Central memory CD4-positive, alpha-beta T cell (primary cell): Measurements from ENCODE around the gene PLK2.

ENCODE experiments used
- DNase-seq: peaks from one replicate; pipeline ENCODE4 v3.0.0; 2022

The PLK2 gene

DNA sequence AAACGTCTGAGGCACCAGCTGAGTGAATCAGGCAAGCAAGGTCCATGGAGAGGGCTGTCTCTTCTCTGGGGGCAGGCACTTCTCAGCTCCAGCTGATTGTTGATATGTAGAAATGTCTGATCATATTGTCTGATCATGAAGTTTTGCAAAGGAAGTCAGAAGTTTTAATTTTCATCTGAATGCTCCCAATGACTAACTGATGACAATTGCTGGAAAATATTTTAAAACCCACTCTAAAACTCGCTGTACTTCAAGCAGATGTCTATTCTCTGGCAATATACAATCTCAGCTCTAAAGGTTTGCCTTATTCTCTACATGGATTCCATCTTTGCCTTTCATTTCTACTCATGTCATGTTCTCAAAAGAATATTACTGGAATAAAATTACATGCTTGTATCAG is 12.7 kb downstream of the PLK2 start:
- no peak for DNase-seq

DNA sequence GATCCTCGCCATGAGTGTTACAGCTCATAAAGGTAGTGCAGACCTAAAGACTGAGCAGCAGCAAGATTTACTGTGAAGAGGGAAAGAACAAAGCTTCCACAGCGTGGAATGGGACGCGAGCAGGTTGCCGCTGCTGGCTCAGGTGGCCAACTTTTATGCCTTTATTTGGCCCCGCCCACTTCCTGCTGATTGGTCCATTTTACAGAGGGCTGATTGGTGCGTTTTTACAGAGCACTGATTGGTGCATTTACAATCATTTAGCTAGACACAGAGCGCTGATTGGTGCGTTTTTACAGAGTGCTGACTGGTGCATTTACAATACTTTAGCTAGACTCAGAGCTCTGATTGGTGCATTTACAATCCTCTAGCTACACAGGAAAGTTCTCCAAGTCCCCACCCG is 13.9 kb downstream of the PLK2 start:
- no peak for DNase-seq

DNA sequence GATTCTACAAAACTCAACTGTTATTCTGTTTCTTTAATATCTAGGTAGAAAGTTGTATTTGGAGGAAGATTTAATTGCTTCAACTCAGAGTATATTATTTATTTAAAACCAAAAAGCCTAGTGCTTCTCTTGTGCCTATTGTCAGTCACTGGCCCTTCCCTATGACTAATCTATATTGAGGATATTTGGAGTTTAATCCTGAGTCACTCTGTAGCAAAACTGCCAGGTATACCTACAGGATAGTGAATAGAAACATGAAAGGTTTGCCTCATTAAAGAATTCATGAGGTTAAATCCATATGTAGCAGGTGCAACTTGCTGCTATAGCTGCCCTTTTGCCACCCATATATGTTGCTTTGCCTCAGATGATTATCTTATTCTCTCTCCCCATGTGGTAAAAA is 15.1 kb downstream of the PLK2 start:
- DNase-seq: no peak

DNA sequence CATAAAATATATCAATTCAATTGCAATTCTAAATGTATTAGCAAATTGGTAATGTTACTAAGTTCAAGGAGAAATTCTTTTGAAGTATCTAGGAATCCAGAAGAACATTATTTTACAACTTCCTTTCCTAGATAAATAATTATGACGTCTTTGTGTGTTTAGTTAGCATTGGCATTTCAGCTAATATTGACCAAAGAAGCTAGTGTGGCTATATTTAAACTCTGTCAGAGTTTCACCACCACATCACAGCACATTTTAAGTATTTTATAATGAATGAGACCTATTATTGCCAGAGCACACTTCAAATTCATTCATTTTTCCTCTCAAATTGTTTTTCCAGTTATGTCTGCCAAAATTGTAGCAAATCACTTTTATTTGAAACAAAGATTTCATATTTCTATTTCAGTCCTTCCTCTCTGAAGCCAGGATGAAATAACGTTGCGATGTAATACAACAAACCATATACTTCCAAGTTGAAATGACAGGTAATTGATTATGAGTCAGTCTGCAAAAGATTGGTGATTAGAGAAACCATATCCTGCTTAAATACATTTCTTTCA is 18.9 kb downstream of the PLK2 start:
- no peak for DNase-seq

DNA sequence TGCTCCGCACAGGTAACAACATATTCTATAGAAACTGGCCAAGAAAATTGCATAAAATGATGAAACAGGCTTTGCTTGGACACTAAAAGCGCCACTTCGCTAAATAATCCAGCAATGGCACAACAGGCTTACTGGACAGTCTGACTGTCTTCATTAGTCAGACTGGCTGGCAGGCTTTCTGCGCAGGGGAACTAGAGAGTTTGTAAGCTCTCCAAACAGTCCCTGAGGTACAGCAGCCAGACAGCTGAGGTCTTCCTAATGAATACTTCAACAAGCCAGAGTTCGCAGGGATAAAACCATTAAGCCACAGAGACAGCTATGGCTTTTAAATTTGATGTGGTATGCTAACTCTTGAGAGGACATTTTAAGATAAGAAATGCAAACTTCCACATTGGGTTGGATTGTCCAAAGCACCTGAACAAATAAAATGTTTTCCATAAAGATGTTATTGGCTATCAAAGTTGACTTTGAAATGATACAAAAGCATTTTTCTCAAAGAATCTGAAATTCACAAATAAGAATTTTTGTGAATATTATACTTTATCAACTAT is 20.7 kb downstream of the PLK2 start:
- DNase-seq: no peak

DNA sequence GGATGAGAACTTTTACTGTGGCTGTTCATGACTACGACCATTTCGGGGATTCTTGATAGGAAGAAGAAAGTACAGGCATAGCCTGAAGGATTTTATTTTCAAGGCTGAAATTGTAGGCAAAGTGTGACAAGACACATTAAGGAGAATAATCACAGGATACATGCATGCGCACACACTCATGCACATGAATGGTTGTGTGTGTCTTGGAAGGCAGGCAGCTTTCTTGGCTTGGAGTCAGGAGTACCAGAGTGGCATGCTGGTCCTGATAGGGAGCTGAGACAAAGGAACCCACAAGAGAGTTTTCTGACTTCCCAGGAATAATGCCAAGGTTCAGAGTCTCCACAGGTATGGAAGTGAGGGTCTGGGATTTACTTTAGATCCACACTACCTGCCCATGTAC is 22.2 kb downstream of the PLK2 start:
- no peak for DNase-seq

DNA sequence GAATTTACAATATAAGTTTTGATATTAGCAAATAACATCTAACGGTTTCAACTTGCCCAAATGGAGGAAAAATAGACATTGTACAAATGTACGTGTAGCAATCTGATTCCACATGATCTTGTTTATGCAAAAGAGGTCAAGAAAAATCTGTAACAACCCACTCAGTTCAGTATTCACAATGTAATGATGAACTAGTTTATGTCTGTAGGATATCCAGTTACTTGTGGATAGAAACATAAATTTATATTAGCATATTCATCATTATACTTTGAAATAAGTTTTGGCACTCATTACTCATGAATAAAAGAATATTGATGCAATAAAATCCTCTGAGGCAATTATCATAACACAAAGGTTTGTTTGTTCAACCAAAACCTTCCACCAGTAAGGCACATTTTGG is 28.1 kb downstream of the PLK2 start:
- DNase-seq: no peak

DNA sequence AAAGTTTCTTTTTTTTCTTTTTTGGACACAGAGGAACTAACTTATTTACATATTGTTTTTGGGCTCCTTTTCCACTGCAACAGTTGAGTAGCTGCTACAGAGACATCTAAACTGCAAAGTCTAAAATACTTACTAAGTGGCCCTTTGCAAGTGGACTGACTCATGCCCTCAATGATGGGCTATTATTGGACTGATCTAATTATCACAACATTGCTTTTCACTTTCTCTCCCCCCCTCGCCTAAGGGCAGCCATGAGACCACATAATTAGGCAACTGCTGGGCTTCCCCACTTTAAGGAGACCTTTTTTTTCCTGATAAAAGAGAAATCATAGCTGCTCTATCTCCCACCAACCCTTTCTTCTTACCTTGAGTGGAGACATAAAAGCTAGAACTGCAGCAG is 47.0 kb downstream of the PLK2 start:
- no peak for DNase-seq

DNA sequence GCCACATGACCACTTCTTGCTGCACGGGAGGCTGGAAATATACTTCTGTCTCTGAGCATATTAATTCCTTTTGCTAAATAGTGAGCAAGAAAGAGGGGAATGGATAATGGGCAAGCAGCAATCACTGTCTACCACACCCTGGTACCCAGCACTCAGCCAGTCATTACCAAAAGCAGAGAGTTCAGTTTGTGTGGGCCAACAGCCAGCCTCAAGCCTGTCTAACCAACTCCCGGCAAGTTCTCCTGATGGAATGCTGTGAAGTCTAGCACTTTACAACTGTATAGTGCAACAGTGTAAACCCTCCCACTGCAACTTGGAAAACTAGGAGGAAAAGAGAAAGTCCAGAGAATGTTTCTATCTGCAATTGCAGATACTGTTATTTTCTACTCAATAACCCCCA is 47.8 kb downstream of the PLK2 start:
- DNase-seq: no peak

DNA sequence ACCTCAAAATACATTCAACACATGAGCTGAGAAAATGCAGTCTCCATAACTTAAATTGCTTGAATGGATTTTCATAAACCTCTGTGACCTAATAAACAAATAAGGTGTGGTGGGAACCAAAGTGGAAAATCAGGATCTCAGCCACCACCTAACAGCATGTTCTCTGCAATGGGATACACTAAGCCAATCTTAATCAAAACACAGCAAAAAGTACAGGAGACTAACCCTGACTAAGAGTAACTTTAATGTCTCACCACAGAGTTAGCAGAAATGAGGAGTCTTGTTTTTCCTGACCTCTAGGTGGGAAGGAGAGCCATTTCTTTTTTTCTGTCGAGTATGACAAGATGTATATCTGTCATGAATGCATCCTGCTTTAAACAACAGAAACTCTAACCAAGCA is 48.5 kb downstream of the PLK2 start:
- no peak for DNase-seq

DNA sequence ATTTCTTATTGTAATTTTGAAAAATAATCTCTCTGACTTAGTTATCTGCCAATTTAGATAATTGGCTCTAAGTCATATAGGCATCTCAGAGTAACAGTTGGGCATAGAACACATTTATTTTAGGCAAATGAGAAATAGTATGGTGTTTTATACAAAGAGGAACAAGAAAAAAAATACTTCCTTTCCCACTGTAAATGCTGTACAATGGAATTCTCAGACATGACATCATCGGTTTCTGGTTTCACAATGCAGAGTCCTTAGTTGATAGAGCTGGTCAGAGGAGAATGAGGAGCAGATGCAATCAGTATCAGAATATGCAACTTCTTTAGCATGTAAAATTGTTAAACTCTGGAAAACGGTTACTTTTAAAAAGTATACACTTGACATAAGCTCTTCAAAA is 49.4 kb downstream of the PLK2 start:
- DNase-seq: no peak

DNA sequence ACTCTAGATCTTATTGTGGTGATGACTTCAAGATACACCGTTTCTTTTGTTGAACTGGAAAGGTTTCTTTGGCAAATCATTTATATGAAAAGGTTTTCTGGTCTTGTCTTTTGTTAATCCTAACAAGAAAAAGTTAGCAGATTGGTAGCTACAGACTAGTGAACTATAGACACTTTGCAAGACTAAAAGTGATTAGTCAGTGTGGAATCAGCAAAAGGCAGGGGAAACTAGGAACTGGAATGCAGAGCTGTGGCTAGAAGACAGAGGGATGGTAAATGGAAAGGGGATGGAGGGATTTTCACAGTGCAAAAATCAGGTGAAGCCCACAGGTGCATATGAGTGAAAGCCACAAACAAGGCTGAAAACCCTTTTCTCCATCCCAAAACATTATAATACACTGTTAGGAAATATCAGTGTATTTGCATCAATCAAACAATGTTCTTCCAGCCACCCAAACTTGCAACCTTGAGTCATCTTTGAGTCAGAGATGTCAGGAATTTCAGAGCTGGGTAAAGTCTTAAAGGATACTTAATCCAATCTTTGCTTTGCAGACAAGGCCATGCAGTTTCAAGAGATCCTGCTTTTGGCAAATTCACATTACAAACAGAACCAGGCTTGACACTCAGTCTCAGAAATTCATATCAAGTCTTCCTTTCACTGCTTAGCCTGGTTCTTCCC is 52.7 kb downstream of the PLK2 start:
- DNase-seq: no peak

DNA sequence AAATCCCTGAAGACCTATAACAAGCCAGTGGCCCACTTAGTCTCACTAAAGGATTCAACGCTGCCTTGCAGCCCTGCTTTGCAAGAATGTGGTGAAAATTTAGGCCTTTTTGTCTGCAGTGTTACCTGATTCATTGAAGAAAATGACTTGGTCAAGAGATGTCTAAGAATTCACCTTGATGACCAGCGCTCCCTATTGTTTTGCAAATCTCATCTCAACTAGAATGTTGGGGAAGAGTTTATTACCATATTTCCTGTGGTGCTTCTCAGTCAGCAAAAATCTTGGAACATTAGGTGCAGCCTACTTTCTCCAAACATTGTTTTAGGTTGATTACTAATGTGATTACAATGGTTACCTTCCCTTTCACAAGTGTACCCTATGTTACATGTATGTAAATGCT is 53.5 kb downstream of the PLK2 start:
- no peak for DNase-seq

DNA sequence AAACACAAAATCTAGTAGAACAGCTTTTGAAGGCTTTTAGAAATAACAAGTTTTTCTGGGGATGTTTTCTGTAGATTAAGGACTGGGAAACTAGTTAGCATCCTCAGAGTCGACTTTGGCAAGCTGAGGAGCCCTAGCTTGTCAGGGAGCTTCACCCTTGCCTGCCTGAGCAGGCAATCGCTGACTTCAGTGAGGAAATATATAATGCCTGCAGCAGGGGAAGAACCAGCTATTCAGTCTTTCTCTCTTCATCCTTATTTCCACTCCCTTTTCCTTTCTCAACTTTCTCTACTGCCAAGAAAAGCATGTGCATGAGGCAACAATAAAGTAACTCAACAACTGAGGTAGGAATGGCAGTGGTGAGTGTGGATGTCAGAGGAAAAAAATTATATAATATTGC is 54.7 kb downstream of the PLK2 start:
- DNase-seq: no peak

DNA sequence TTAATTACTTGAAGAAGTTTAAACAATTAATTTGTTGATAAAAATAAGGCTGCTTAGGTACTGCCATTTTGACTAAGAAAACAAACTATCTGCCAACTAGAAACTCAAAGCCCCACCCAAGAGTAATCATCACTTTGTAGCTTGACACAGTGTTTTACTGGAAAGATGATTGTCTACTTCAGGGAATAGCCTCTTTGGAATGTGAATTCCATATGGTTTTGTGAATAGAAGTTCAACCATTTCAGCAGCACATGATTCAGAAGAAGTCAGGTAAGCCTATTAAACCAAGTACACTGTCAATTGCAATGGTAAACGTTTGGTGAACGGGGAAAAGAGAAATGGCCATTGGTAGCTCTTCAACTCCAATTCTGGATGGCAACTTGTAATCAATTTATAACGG is 55.2 kb downstream of the PLK2 start:
- DNase-seq: no peak
